GM03348 (cell line): ENCODE data around the gene MMRN2.
"Not testable (repeated sequence)": the region's sequence is repeated elsewhere in the genome, so short reads cannot be mapped to it uniquely, and the experiment has no call there.

Source experiments
- DNase-seq: peaks from one replicate; pipeline ENCODE4 v3.0.0; 2012; ENCODE audit warnings: low spot score

The MMRN2 gene

GRCh38 chr10:86941991-86942421 lies 15.4 kb downstream of the MMRN2 start:
- no peak for DNase-seq

- DNase-seq, result no peak
These were observed 16.0 kb downstream of the MMRN2 start for GRCh38 chr10:86941426-86941825.

GRCh38 chr10:86940677-86941076 lies 16.7 kb downstream of the MMRN2 start:
- no peak for DNase-seq

GRCh38 chr10:86940076-86940475 lies 17.3 kb downstream of the MMRN2 start:
- DNase-seq, result not testable (repeated sequence)

GRCh38 chr10:86938260-86938659 lies 19.2 kb downstream of the MMRN2 start:
- DNase-seq, result no peak

- no peak for DNase-seq
These were observed 19.8 kb downstream of the MMRN2 start for GRCh38 chr10:86937502-86938154.

GRCh38 chr10:86936661-86937501 lies 20.5 kb downstream of the MMRN2 start:
- peak; percentile 42 for DNase-seq

- DNase-seq, result not testable (repeated sequence)
These were observed 23.2 kb downstream of the MMRN2 start for GRCh38 chr10:86934162-86934711.

- no peak for DNase-seq
These were observed 24.7 kb downstream of the MMRN2 start for GRCh38 chr10:86932674-86933073.

- DNase-seq, result peak; percentile 31
These were observed 25.5 kb downstream of the MMRN2 start for GRCh38 chr10:86931872-86932271.

- no peak for DNase-seq
These were observed 27.7 kb downstream of the MMRN2 start for GRCh38 chr10:86929468-86930380.

- DNase-seq, result no peak
These were observed 34.9 kb downstream of the MMRN2 start for GRCh38 chr10:86922553-86922961.

GRCh38 chr10:86918022-86918471 lies 39.4 kb downstream of the MMRN2 start:
- DNase-seq, result peak; percentile 25

GRCh38 chr10:86914734-86915133 lies 42.7 kb downstream of the MMRN2 start:
- DNase-seq, result no peak

- no peak for DNase-seq
These were observed 52.0 kb downstream of the MMRN2 start for GRCh38 chr10:86905429-86905828.

GRCh38 chr10:86904600-86904999 lies 52.8 kb downstream of the MMRN2 start:
- DNase-seq, result no peak

- DNase-seq, result peak; percentile 35
These were observed 56.5 kb downstream of the MMRN2 start for GRCh38 chr10:86900955-86901354.

- peak; percentile 70 for DNase-seq
These were observed 57.6 kb downstream of the MMRN2 start for GRCh38 chr10:86899670-86900276.

- no peak for DNase-seq
These were observed 58.3 kb downstream of the MMRN2 start for GRCh38 chr10:86899132-86899531.

GRCh38 chr10:86898511-86898910 lies 58.9 kb downstream of the MMRN2 start:
- DNase-seq, result no peak

- no peak for DNase-seq
These were observed 67.4 kb downstream of the MMRN2 start for GRCh38 chr10:86889997-86890396.
